NCI-H128 (cell line): ENCODE results near the gene ALS2.
A peak's percentile ranks its signal among the peaks of the same experiment; 100 is the strongest.
"Not testable (repeated sequence)": the region's sequence is repeated elsewhere in the genome, so short reads cannot be mapped to it uniquely, and the experiment has no call there.

Experiments
- DNase-seq: peaks from one replicate; lab custom pipeline; 2025; ENCODE audit not compliant: unreplicated experiment; lab: John Stamatoyannopoulos, UW

ALS2 gene

DNA sequence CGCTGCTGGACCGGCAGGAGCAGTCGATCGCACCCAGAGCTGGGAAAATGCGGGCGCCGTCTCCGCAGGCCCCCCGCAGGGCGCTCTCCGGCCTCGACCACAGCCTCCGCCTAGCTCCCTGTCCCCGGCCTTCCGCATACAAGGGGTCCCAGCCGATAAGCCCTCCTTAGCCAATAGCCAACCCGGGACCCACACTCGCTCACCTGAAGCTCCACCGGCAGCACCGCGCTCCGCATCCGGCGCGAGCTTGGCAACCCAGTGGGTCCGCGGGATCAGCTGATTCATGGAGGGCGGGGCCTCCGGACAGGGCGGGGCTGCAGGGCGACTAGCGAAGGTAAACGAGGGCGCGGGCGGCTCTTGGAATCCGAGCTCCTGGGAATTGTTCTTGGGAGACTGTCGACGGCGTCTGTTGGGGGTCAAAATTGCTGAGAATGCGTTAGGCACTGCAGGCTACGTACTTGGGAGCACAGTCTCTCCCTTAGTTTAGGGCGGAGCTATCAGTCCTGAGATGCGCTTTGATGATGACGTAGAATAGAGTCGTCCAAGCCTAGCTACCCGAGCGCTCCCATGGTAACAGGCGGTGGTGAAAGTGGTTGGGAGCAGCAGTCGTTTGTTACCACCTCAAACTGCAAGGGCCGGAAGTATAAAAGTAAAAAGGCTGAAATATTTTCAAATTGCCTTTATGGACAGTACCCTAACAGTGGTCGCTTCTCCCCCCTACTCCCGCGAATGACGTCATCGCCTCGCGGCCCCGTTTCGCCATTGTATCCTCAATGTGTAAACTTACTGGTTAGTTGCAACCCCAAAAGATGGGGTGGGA, at the start of gene ALS2:
Gene ALS2 (minus strand): TSS at position 260 of the 820 bp plus-strand sequence. CDS start 12,048 bp downstream, outside the sequence.
- DNase-seq, result peak; percentile 97

GRCh38 chr2:201828220-201828619, 47.5 kb upstream of the ALS2 start:
- no peak for DNase-seq

- DNase-seq, result no peak
Observed at GRCh38 chr2:201827621-201828020, 46.9 kb upstream of the ALS2 start.

- DNase-seq, result no peak
Observed at GRCh38 chr2:201824212-201824611, 43.5 kb upstream of the ALS2 start.

- DNase-seq, result no peak
Observed at GRCh38 chr2:201821080-201821479, 40.3 kb upstream of the ALS2 start.

DNA sequence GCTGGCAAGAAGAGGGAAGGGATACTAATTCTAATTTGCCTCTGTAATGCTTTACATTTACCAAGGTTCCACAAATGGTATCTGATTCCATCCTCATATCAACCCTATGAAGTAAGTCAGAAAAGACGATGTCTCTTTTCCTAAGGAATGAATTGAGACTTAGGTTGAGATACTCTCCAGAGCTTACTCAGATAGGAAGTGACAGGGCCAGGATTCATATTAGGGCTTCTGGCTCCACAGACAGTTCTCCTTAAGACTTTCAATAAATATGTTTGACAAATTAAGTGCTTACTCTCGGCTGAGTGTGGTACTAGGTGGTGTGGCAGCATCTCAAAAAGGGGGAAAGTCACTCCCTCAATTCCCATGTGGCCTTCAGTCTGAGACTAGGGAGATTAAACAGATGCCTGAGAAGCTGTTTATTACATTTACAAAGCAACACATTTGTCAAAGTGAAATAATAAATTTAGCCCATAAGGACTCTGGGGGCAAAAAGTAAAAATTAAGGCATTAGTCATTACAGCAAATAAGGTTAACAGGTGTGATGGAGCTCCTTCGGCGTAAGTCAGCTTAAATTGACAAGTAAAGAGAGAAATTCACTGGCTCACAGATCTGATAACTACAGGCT, 39.8 kb upstream of the ALS2 start:
- no peak for DNase-seq

DNA sequence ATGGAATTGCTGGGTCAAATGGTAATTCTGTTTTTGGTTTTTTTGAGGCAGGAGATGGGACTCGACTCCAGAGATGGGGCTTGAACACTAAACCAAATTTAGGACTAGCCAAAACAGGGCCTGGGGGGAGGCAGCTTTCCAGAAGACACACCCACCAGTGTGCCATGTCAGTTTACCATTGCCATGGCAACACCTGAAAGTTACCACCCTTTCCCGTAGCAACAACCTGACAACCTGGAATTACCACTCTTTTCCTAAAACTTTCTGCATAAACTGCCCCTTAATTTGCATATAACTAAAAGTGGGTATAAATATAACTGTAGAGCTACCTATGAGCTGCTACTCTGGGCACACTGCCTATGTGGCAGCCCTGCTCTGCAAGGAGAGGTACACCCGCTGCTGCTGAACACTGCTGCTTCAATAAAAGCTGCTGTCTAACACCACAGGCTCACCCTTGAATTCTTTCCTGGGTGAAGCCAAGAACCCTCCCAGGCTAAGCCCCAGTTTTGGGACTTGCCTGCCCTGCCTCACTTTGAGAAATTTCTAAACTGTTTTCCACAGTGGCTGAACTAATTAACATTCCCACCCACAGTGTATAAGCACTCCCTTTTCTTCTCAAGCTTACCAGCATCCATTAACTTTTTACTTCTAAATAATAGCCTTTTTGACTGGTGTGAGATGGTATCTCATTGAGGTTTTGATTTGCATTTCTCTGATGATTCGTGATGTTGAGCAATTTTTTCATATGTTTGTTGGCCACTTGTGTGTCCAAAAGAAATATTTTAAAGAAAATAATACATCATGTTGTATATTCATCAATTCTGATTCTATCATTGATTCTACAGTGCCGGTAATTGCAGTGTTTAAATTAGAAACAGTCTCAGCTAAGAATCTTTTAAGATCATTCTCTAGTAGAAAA, 36.2 kb upstream of the ALS2 start:
- no peak for DNase-seq

DNA sequence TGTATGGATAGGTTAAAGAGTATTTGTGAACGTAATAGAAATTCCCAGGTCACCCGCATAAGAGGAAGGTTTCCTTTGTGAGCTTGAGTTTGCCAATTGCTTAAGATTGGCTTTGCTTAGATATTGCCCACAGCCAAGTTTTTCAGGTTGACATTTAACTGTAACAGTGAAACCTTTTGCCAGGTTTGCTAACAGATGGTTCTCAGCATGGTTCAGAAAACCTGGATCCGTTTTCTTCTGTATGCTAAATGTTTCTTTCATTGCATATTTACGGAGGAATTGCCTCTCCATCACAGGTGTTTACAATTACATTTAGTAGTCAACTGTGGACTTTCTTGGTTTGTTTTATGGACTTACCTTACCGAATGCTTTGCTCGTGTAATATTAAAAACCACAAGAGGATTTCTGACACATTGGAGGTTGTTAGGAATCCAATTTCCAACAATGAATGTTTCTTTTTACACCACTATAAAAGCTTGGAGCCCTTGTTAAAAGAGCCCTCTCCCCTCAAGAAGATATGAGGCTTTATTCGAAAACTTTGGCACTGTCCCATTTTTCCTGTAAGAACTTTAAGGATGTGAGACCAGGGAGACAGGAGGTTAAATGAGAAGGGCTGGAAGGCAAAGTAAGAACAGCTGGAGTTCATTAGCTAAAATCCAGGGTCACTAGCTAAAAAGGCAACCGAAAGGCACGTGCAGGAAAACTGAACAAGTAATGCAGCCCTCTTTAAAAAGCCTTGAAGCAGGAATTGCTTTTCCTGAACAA, 33.4 kb upstream of the ALS2 start:
- DNase-seq, result peak; percentile 14

DNA sequence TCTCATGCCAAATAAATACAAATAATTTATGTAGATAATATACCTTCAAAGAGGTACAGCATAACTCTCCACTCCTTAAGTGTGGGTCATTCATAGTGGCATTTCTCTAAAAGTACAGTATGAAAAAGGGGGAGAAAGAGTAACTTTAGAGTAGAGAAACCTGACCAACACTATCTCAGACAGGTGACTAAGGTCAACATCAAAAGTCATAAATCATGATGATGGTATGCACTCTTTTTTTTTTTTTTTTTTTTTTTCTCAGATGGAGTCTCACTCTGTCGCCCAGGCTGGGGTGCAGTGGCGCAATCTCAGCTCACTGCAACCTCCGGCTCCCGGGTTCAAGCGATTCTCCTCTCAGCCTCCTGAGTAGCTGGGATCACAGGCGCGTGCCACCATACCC, 29.9 kb upstream of the ALS2 start:
- not testable (repeated sequence) for DNase-seq

DNA sequence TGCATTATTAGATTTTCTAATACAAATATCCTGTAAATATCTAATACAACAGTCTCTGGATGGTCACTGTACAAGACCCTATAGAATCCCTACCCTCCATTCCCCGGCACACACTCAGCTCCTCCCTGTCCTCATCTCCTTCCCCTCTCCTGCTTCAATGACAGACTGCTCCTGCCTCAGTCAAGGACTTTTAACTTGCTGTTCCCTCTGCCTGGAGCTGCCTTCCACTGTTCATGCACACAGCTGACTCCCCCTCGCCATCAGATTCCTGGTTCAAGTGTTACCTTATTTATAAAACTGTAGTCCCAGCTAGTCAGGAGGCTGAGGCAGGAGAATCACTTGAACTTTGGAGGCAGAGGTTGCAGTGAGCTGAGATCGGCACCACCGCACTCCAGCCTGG, 28.9 kb upstream of the ALS2 start:
- no peak for DNase-seq

- no peak for DNase-seq
Observed at GRCh38 chr2:201808027-201808426, 27.3 kb upstream of the ALS2 start.

DNA sequence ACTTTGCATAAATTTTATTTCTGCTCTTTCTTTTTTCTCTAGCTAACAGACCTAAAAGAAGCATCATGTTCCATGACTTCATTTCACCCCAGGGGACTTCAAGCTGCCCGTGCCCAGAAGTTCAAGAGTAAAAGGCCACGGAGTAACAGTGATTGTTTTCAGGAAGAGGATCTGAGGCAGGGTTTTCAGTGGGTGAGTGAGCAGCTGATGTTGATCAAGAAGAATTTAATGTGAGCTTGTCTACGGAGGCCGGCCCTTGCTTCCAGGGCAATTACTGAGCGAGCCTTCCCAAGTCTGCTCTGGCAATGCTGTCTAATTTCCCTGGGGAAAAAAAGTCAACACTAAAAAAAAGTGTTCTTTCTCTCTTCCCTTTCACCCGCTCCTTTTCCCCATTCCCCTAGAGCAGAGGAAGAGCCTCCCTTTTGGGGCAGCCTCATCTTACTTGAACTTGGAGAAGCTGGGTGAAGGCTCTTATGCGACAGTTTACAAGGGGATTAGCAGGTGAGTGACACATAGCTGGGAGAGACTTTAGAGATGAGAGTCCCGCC, 26.8 kb upstream of the ALS2 start:
- no peak for DNase-seq

DNA sequence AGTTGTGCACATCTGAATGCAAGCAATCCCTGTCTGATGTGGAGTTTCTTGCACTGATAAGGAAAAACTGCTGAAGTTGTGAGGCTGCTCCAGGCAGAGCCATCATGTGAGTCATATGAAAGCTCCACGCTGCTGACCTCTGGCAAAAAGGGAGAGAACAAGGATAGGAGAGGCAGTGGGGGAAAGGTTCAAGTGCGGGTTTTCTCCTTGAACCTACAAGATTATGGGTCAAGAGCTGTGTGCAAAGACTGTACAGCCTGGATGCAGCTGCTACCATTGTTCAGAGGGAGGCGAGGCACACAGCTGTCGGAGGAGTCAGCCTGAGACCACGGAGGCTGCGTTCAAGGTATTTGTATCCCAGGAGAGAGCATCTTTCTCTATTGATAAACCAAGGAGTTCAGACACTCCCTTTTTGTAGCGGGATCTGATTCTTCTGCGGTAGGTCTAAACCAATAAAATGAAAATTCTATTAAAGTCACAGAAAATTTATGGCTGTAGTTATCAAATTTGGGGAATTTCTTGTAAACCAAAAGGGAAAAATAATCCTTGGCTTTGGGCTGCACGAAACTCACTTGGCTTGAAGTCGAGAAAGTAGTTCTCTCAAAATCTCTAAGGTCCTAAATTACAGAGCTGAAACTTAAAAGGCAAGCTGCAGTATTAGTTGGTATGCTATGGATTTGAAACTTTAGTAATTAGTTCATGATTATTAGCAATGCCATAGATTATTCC, 25.9 kb upstream of the ALS2 start, which contains the start of gene CDK15:
Gene CDK15 (plus strand): TSS at position 96 of the 729 bp plus-strand sequence. CDS start 128 bp downstream, at position 224.
- no peak for DNase-seq

DNA sequence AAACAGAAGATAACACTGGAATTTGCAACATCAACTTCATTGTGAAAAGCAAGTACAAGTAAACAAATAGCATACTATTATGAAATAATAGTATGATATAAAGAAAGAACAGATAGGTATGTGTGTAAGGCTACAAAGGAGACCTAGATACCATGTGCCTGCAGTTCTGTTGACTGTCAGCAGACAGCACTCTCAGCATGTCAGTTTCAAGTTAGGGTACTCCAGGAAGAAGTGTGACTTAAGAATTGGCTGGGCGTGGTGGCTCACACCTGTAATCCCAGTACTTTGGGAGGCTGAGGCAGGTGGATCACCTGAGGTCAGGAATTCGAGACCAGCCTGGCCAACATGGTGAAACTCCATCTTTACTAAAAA, 18.2 kb upstream of the ALS2 start:
- DNase-seq, result not testable (repeated sequence)

- no peak for DNase-seq
Observed at GRCh38 chr2:201798252-201798913, 17.6 kb upstream of the ALS2 start.

DNA sequence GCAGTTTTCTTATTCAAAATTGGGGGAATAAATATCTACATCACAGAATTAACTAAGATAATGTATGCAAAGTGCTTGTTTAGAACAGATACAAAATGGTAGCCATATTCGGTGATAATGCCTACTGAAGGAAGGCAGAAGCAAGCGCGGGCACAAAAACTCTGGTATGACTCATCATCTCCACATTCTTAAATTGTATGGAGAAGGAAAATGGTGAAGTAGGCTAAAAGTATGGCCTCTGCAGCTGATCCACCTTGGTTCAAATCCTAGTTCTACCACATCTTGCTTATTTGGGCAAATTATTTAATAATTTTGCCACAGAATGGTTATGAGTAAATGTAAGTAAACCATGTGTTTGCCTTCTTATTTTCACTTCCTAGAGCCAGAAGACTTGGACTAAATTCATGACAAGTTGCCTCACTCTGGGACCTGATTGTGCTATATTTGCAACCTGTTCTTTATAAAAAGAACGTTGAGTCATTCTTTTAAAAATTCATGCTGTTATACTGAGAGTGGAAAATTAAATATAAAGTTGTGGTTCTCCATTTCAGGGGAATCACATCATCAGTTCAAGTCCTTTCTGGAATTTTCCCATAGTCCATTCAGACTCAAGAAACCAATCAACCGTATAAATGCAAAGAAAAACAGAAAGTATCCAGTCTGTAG, 16.6 kb upstream of the ALS2 start:
- no peak for DNase-seq

- DNase-seq, result no peak
Observed at GRCh38 chr2:201796478-201796865, 15.7 kb upstream of the ALS2 start.

DNA sequence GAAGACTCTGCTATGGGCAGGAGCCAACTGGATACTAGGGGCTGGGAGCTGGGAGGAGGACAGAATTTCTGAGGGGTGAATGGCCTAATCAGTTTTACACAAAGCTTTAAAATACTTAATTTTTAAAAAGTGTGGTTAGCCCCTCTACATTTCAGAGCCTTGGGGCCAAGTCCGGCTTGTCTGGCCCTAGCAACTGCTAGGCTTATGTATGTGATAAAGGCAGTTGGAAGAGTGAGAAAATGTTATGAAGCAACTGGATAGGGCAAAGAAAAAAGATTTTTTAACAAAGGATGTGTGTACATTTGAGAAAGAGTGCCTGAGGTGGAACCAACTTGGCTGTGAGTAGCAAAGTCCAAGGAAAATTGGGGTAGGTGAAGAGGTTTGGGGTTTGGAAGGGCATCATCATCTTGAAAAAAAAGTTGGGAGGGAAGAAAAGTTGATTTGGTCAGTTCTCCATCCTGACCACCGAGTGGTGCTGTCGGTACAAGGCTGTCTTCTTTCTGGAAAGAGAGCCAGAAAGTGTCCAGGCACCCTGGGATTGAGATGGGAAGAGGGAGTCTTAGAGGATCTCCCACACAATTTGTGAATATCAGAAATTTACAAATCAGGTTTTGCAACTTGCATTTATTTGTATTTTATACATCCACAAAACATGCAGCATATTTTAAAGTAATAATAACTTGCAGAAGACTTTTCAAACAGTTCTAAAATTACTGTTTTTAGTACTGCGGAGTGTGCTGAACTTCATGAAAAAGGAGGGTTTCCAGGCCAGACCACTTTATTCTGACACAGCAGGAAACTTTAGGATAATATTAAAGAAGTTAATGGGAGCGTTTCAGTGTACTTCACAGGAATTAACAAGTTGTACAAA, 15.1 kb upstream of the ALS2 start:
- no peak for DNase-seq
